Endothelial cell of hepatic sinusoid (primary cell): ENCODE data around the gene PRR14.
"Not testable (repeated sequence)": the region's sequence is repeated elsewhere in the genome, so short reads cannot be mapped to it uniquely, and the experiment has no call there.

Source experiments
- in situ Hi-C: cut with HindIII; loops from 2 replicates; pipeline ENCODE4 v1.10.0; 2017; ENCODE audit warnings: low sequenced_read_pairs

The PRR14 gene

GRCh38 chr16:30628628-30629540 is 21.9 kb upstream of the PRR14 start:
- in situ Hi-C loops: no loop called here

GRCh38 chr16:30632454-30632853 is 18.3 kb upstream of the PRR14 start:
- in situ Hi-C loops: loop anchor here (5.0 kb wide), 1 partner anchor 60 kb away; no protein-coding TSS in a partner anchor

GRCh38 chr16:30633526-30633925 is 17.2 kb upstream of the PRR14 start:
- in situ Hi-C loops: loop anchor here (5.0 kb wide), 1 partner anchor 59 kb away; no protein-coding TSS in a partner anchor

- in situ Hi-C loops: no loop called here
Observed at GRCh38 chr16:30636599-30636998, 14.2 kb upstream of the PRR14 start.

GRCh38 chr16:30637139-30637538 is 13.6 kb upstream of the PRR14 start:
- in situ Hi-C loops: not testable (repeated sequence)

GRCh38 chr16:30637944-30638343 is 12.8 kb upstream of the PRR14 start:
- in situ Hi-C loops: no loop called here

GRCh38 chr16:30641378-30641982 is 9.3 kb upstream of the PRR14 start:
- in situ Hi-C loops: no loop called here

- in situ Hi-C loops: no loop called here
Observed at GRCh38 chr16:30644334-30644830, 6.4 kb upstream of the PRR14 start.

- in situ Hi-C loops: no loop called here
Observed at GRCh38 chr16:30645727-30646126, 5.0 kb upstream of the PRR14 start.

GRCh38 chr16:30647274-30647571 is 3.5 kb upstream of the PRR14 start:
- in situ Hi-C loops: no loop called here

GRCh38 chr16:30649725-30650368 is 913 bp upstream of the PRR14 start:
- in situ Hi-C loops: loop anchor here (10.0 kb wide), 1 partner anchor 135 kb away; no protein-coding TSS in a partner anchor

- in situ Hi-C loops: loop anchor here (10.0 kb wide), 1 partner anchor 137 kb away; no protein-coding TSS in a partner anchor
Observed at GRCh38 chr16:30651124-30652004, 604 bp downstream of the PRR14 start.

GRCh38 chr16:30652005-30652296 is 1.2 kb downstream of the PRR14 start:
- in situ Hi-C loops: loop anchor here (10.0 kb wide), 1 partner anchor 137 kb away; no protein-coding TSS in a partner anchor

GRCh38 chr16:30652718-30653117 is 2.0 kb downstream of the PRR14 start:
- in situ Hi-C loops: loop anchor here (10.0 kb wide), 1 partner anchor 138 kb away; no protein-coding TSS in a partner anchor

- in situ Hi-C loops: loop anchor here (10.0 kb wide), 1 partner anchor 140 kb away; no protein-coding TSS in a partner anchor
Observed at GRCh38 chr16:30654856-30655255, 4.1 kb downstream of the PRR14 start.

GRCh38 chr16:30655815-30656347 is 5.1 kb downstream of the PRR14 start:
- in situ Hi-C loops: loop anchor here (10.0 kb wide), 1 partner anchor 141 kb away; no protein-coding TSS in a partner anchor

- in situ Hi-C loops: loop anchor here (10.0 kb wide), 1 partner anchor 142 kb away; no protein-coding TSS in a partner anchor
Observed at GRCh38 chr16:30656388-30656787, 5.6 kb downstream of the PRR14 start.

GRCh38 chr16:30656974-30657865 is 6.5 kb downstream of the PRR14 start:
- in situ Hi-C loops: loop anchor here (10.0 kb wide), 1 partner anchor 142 kb away; no protein-coding TSS in a partner anchor
